Progenitor cell of endocrine pancreas (in vitro differentiated cells): ENCODE results near the gene FAM217B. TPM values are rescaled to one million over a fixed set of nuclear protein-coding genes. Genes with fewer than 3 reads are reported as not detected.

Experiments used
- DNase-seq: peaks from one replicate; pipeline ENCODE4 v3.0.0; 2021; ENCODE audit warnings: low spot score; ENCODE audit not compliant: unreplicated experiment
- H3K27ac Mint-ChIP-seq: 2 replicates; pipeline ENCODE4 v1.8.0; 2021; ENCODE audit warnings: mild to moderate bottlenecking, moderate library complexity, mixed read lengths
- H3K27me3 Mint-ChIP-seq: 2 replicates; pipeline ENCODE4 v1.8.0; 2021; ENCODE audit warnings: mixed read lengths
- H3K36me3 Mint-ChIP-seq: 2 replicates; pipeline ENCODE4 v1.8.0; 2022; ENCODE audit warnings: mixed read lengths; ENCODE audit not compliant: insufficient read depth
- H3K4me1 Mint-ChIP-seq: 2 replicates; pipeline ENCODE4 v1.8.0; 2021; ENCODE audit warnings: low read depth, mixed read lengths
- H3K4me3 Mint-ChIP-seq: 2 replicates; pipeline ENCODE4 v1.8.0; 2021; ENCODE audit warnings: low read depth, mild to moderate bottlenecking, moderate library complexity, mixed read lengths
- H3K9me3 Mint-ChIP-seq: 2 replicates; pipeline ENCODE4 v1.8.0; 2021; ENCODE audit warnings: low read depth, mixed read lengths
- CTCF ChIP-seq: fragments of 200-600 bp; sonication (generic); IDR thresholded peaks from one replicate; pipeline ENCODE4 v1.5.0; 2021; ENCODE audit warnings: antibody characterized with exemption, mild to moderate bottlenecking; ENCODE audit not compliant: unreplicated experiment
- long read RNA-seq: library from polyadenylated mRNA; unstranded; transcript quantifications from one replicate; pipeline ENCODE4 v2.0.0, GENCODE V29; 2020
- total RNA-seq: library from RNA; stranded (reverse); gene quantifications from 2 replicates; pipeline ENCODE4 v1.2.1, GENCODE V29; 2021

Gene FAM217B
- 18.0 and 23.7 TPM in 2 replicates for total RNA-seq
- long read RNA-seq, full-length matches to known transcripts: 10 of 19 reads
- long read RNA-seq, partial matches to known transcripts: 2 of 19 reads
- long read RNA-seq, other reads (novel, unspliced or antisense): 7 of 19 reads

GRCh38 chr20:59940129-59940955 lies at the start of gene FAM217B, which contains the start of gene PPP1R3D:
FAM217B (plus strand) TSS chr20:59940389; CDS start chr20:59943944, 3,555 bp downstream.
PPP1R3D (minus strand) TSS chr20:59940305; CDS start chr20:59939931, 374 bp downstream.
- H3K27ac Mint-ChIP-seq: peak within 1 kb of the TSS; percentile 98

GRCh38 chr20:59891581-59891980 lies 48.6 kb upstream of the FAM217B start:
- peaks cover 7% of the 10 kb centered on the region for H3K4me1 Mint-ChIP-seq
- no peak overlapping the region for H3K27ac Mint-ChIP-seq
- no peak for DNase-seq
- no peak for TF ChIP-seq CTCF
- H3K36me3 Mint-ChIP-seq: no peaks in the 10 kb centered on the region
- H3K27me3 Mint-ChIP-seq: peaks cover 4% of the 10 kb centered on the region
- no peak overlapping the region for H3K4me3 Mint-ChIP-seq
- H3K9me3 Mint-ChIP-seq: no peaks in the 10 kb centered on the region

More at GRCh38 chr20:59940129-59940955, at the start of gene FAM217B, which contains the start of gene PPP1R3D:
- peaks cover 23% of the 10 kb centered on the region for H3K4me1 Mint-ChIP-seq
- peak; percentile 33 for TF ChIP-seq CTCF
- peaks cover 7% of the 10 kb centered on the region for H3K27me3 Mint-ChIP-seq
- peaks cover 16% of the 10 kb centered on the region for H3K36me3 Mint-ChIP-seq
- no peaks in the 10 kb centered on the region for H3K9me3 Mint-ChIP-seq
- peak; percentile 91 for DNase-seq
- H3K4me3 Mint-ChIP-seq: peak within 1 kb of the TSS; percentile 91

- no peaks in the 10 kb centered on the region for H3K9me3 Mint-ChIP-seq
- no peak for TF ChIP-seq CTCF
- H3K4me3 Mint-ChIP-seq: no peak overlapping the region
- H3K27me3 Mint-ChIP-seq: peaks cover 6% of the 10 kb centered on the region
- DNase-seq: no peak
- no peak overlapping the region for H3K27ac Mint-ChIP-seq
- H3K36me3 Mint-ChIP-seq: no peaks in the 10 kb centered on the region
- peaks cover 4% of the 10 kb centered on the region for H3K4me1 Mint-ChIP-seq
Observed at GRCh38 chr20:59895908-59896307, 44.3 kb upstream of the FAM217B start.

GRCh38 chr20:59902470-59902869 lies 37.7 kb upstream of the FAM217B start:
- H3K27ac Mint-ChIP-seq: no peak overlapping the region
- DNase-seq: no peak
- no peaks in the 10 kb centered on the region for H3K36me3 Mint-ChIP-seq
- H3K9me3 Mint-ChIP-seq: no peaks in the 10 kb centered on the region
- TF ChIP-seq CTCF: no peak
- H3K4me3 Mint-ChIP-seq: no peak overlapping the region
- peaks cover 17% of the 10 kb centered on the region for H3K27me3 Mint-ChIP-seq
- no peaks in the 10 kb centered on the region for H3K4me1 Mint-ChIP-seq

- Mint-ChIP-seq H3K4me1 (no peaks in the 10 kb centered on the region), H3K27me3 (peaks cover 17% of the 10 kb centered on the region), H3K4me3 (no peak overlapping the region), H3K36me3 (no peaks in the 10 kb centered on the region), H3K27ac (no peak overlapping the region), H3K9me3 (no peaks in the 10 kb centered on the region)
- TF ChIP-seq CTCF: no peak
- DNase-seq: no peak
Observed at GRCh38 chr20:59903621-59904020, 36.6 kb upstream of the FAM217B start.
